Measurements from ENCODE around the gene C7orf57. TPM values are rescaled to one million over a fixed set of nuclear protein-coding genes. Genes with fewer than 3 reads are reported as not detected.
"Not testable (repeated sequence)": the region's sequence is repeated elsewhere in the genome, so short reads cannot be mapped to it uniquely, and the experiment has no call there.

C7orf57 gene
- 0.25 and 0.62 TPM in 2 replicates for total RNA-seq (2014; rRNA removed; shearing (Covaris generic))

DNA sequence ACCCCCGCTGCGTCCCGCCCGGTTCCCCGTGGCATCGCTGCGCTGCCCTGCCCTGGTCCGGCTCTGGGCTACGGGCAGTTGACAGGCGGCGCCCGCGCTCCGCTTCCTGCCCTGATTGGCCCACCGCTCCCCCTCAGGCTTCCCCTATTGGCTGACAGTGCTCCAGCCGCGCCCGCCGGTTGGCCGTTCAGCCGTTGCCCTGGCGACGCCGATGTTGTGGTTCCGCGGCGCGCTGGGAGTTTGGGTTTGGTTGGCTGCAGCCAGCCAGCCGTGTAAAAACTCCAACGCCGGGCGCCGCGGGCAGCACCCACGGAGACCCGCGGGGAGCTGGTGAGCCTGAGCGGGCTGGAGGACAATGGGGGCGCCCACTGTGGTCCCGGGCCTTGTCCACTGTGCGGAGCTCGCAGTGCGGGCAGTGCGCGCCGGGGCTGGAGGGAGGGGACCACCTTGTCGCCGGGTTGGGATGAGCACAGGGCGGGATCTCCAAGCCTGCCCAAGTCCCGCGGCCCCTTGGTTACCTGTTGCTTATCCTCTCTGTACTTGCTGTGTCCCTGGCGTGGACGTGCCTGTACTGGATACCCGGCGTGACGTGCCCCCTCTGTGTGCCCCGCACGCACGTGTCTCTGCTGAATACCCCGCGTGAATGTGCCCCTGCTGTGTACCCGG is at the start of gene C7orf57:
C7orf57 (plus strand) TSS at position 243 of the 666 bp plus-strand sequence. CDS start 766 bp downstream, outside the sequence.
- DNase-seq (ENCODE audit: low read depth), result peak; percentile 93

GRCh38 chr7:47988496-47989386 is 46.6 kb upstream of the C7orf57 start:
- no peak for DNase-seq (ENCODE audit: low read depth)

DNA sequence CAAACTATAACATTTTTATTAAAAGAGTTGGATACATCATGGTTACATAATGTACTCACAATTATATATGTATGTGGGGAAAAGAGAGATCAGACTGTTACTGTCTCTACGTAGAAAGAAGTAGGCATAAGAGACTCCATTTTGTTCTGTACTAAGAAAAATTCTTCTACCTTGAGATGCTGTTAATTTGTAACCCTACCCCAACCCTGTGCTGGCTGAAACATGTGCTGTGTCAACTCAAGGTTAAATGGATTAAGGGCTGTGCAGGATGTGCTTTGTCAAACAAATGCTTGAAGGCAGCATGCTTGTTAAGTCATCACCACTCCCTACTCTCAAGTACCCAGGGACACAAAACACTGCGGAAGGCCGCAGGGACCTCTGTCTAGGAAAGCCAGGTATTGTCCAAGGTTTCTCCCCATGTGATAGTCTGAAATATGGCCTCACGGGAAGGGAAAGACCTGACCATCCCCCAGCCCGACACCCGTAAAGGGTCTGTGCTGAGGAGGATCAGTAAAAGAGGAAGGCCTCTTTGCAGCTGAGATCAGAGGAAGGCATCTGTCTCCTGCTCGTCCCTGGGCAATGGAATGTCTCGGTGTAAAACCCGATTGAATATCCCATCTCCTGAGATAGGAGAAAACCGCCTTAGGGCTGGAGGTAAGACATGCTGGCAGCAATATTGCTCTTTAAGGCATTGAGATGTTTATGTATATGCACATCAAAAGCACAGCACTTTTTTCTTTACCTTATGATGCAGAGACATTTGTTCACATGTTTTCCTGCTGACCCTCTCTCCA is 45.5 kb upstream of the C7orf57 start:
- not testable (repeated sequence) for DNase-seq (ENCODE audit: low read depth)

DNA sequence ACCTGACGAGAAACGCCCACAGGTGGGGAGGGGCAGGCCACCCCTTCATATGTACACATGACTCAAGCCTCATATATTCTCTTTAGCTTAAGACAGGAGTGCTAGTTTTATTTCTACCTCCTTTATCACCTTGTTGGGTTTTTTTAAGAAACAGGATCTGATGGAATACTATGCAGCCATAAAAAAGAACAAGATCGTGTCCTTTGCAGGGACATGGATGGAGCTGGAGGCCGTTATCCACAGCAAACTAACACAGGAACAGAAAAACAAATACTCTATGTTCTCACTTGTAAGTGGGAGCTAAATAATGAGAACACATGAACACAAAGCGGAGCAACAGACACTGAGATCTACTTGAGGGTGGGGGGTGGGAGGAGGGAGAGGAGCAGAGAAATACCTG is 44.8 kb upstream of the C7orf57 start:
- DNase-seq (ENCODE audit: low read depth), result no peak

DNA sequence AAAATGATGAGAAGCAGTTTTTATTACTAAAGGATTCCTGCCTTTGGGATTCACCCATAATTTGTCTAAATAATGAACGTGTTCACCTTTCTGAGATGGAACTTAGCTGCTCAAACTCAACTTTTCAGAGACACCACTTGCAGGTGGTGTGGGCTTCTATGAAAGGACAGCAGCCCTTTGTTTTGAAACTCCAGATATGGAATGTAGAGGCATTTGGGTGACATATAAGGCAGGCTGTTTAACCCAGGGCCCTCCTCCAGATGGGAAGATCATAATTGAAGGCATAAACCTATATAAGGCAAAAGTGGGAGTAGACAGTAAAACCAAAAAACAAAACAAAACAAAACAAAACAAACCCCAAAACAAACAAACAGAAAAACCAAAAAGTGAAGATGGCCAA is 44.1 kb upstream of the C7orf57 start:
- no peak for DNase-seq (ENCODE audit: low read depth)

GRCh38 chr7:47991741-47992311 is 43.5 kb upstream of the C7orf57 start:
- peak; percentile 63 for DNase-seq (ENCODE audit: low read depth)

GRCh38 chr7:47992446-47992845 is 42.9 kb upstream of the C7orf57 start:
- no peak for DNase-seq (ENCODE audit: low read depth)

DNA sequence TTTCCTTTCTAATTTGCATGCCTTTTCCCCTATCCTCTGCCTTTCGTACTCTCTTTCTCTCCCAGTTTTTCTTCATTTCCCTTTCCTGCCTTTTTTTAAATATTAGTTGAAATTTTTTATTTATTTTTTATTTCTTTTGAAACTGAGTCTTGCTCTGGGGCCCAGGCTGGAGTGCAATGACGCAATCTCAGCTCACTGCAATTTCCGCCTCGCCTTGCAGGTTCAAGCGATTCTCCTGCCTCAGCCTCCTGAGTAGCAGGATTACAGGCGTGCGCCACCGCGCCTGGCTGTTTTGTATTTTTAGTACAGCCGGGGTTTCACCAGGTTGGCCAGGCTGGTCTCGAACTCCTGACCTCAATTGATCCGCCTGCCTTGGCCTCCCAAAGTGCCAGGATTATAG is 35.9 kb upstream of the C7orf57 start:
- no peak for DNase-seq (ENCODE audit: low read depth)

- peak; percentile 71 for DNase-seq (ENCODE audit: low read depth)
Observed at GRCh38 chr7:48000164-48000563, 35.2 kb upstream of the C7orf57 start.

GRCh38 chr7:48004032-48004431 is 31.3 kb upstream of the C7orf57 start:
- no peak for DNase-seq (ENCODE audit: low read depth)

GRCh38 chr7:48004638-48005037 is 30.7 kb upstream of the C7orf57 start:
- DNase-seq (ENCODE audit: low read depth), result no peak

DNA sequence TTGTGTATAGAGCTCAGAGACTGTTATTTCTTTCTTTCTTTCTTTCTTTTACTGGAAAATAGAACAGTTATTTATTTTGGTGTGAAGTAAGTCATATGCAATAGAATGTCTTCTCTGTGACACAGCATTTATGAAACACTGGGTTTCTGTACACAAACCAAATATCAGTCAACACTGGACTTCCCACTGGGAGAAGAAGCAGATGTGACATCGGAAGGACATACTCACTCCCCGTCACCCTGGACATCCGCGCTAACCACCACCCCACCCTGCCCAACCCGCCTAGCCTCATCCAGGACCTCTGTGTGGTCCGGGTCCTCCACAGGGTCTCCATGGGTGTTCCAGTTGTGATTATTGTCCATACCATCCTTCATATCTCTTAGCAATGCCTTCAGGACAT is 28.5 kb upstream of the C7orf57 start:
- DNase-seq (ENCODE audit: low read depth), result no peak

GRCh38 chr7:48009257-48009656 is 26.1 kb upstream of the C7orf57 start:
- no peak for DNase-seq (ENCODE audit: low read depth)

DNA sequence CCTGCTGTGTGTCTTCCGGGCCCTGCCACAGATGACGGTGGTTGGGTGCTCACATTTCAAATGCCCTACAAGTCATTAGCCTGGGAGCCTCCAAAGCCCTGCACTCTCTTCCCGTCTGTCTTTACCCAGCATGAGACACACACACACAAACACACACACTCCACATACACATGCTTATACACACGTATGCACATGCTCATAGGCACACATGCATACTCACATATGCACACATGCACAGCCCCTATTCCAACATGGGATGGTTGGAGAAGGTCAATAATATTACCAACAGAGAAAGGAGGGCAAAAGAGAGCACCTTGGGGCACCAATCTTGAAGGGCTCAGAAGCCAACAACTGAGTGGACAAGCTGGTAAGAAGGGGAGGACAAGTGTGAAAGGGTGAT is 25.4 kb upstream of the C7orf57 start:
- DNase-seq (ENCODE audit: low read depth), result no peak

DNA sequence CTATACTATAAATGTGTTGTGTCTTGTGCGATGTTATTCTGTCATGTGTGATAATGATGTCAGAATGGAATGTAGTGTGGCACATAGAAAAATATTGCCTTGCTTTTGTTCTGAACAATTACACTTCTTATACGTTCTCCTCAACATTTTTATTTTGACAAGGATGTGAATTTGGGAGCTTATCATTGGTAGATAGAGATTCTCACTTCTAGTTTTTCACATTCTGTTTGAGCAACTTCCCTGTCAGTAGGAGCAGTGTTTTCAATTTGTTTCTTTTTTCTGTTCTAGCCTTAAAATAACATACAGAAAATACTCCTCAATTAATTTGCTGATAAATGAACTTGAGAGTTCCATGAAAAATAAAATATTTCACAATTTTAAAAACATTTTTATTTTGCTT is 24.0 kb upstream of the C7orf57 start:
- DNase-seq (ENCODE audit: low read depth), result no peak

- DNase-seq (ENCODE audit: low read depth), result no peak
Observed at GRCh38 chr7:48011951-48012350, 23.4 kb upstream of the C7orf57 start.

GRCh38 chr7:48016641-48017040 is 18.7 kb upstream of the C7orf57 start:
- DNase-seq (ENCODE audit: low read depth), result peak; percentile 46

DNA sequence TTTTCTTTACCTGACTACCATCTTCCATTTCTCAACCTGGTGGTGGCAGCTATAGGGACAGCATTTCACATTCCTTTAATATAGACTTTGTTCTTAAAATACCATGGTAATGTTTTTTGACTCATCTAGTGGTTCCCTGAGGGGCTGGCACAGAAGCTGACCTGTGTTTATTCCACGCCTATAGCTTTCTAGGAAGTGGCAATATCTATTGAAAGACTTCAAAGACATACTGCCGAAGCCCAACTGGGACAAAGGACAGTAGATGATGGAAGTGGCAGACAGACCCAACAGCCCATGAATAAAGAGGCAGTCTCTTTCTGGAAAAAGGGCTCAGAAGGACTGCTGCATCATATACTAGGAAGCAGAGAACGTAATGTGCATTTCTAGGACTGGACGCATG is 17.7 kb upstream of the C7orf57 start:
- no peak for DNase-seq (ENCODE audit: low read depth)

GRCh38 chr7:48025624-48026023 is 9.7 kb upstream of the C7orf57 start:
- peak; percentile 60 for DNase-seq (ENCODE audit: low read depth)

DNA sequence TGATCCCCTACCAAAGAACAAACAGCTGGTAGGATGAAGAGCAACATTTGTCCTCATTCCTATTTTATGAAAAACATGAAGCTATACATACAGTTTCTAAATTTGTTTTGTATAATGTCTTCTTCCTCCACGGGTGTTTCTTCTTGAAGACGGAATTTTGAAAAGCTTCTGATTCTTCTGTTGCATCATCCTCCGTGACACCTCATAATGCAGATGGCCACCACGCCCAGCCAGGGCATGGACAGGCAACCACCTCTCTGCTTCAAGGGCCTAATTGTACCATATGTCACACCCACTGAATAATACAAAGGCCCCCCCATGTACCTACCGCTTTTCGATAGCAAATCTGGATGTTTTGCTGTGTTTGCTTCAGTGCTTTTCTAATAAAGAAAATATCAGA is 6.4 kb upstream of the C7orf57 start, which contains the start of gene SUN3:
SUN3 (minus strand) TSS at position 170 of the 400 bp plus-strand sequence; CDS start at position 1, 169 bp downstream.
- DNase-seq (ENCODE audit: low read depth), result no peak

DNA sequence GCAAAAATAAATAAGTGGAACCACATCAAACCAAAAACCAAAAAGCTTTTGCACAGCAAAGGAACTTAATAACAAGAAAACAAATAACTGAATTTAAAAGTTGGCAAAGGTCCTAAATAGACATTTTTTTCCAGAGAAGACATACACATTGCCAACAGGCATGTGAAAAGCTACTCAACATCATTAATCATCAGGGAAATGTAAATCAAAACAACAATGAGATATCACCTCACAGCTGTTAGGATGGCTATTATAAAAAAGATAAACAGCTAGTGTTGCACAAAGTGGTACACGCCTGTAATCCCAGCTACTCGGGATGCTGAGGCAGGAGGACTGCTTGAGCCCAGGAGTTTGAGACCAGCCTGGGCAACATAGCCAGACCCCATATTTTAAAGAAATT is 4.2 kb upstream of the C7orf57 start:
- DNase-seq (ENCODE audit: low read depth), result no peak

GRCh38 chr7:48033922-48034321 is 1.4 kb upstream of the C7orf57 start:
- DNase-seq (ENCODE audit: low read depth), result peak; percentile 35
